T-cell (primary cell): ENCODE results near the gene CYSTM1. TPM values are rescaled to one million over a fixed set of nuclear protein-coding genes. Genes with fewer than 3 reads are reported as not detected.
"Not testable (repeated sequence)": the region's sequence is repeated elsewhere in the genome, so short reads cannot be mapped to it uniquely, and the experiment has no call there.

Source experiments
- ATAC-seq, 4 experiments: fragments of 200-7000 bp in 3 of 4; fragments of 150-1000 bp in 1 of 4; cut with Tn5 transposase; replicated peaks in 1 of 4; 1 replicate in 3 of 4; 2 replicates in 1 of 4; pipeline ENCODE4 v1.10.0; 2021; ENCODE audit warnings: moderate library complexity in 3 of 4, mild to moderate bottlenecking in 2 of 4, moderate number of reproducible peaks in 1 of 4
- CTCF ChIA-PET, 2 donors: fragments of 300-600 bp; sonication (Branson Sonifier 250); formaldehyde crosslinking; loops; one replicate each; lab custom pipeline; 2022; ENCODE audit warnings: antibody characterized with exemption in 2 of 2; lab: Charles Lee
- POLR2A ChIA-PET, 2 donors: fragments of 300-600 bp; sonication (Branson Sonifier 250); formaldehyde crosslinking; loops; one replicate each; lab custom pipeline; 2022; ENCODE audit warnings: antibody characterized with exemption in 2 of 2; lab: Charles Lee
- DNase-seq, 35 experiments: peaks; one replicate each; pipeline versions ENCODE4 v3.0.0 to v3.0.0-alpha.2; 2013 to 2023
- H3K27ac ChIP-seq: one replicate; pipeline ENCODE4 v1.5.1; 2013; ENCODE audit warnings: low read length
- H3K27me3 ChIP-seq, 2 experiments: replicated peaks in 1 of 2; 1 replicate in 1 of 2; 2 replicates in 1 of 2; pipeline versions ENCODE4 v1.6.1 to v1.7.0; 2013; ENCODE audit warnings: low read length in 1 of 2, mixed read lengths in 1 of 2; ENCODE audit not compliant: control insufficient read depth in 2 of 2, insufficient read depth in 2 of 2; ENCODE audit errors: extremely low read depth in 1 of 2
- H3K36me3 ChIP-seq, 2 donors: 1 replicate in 1 of 2; 2 replicates in 1 of 2; pipeline versions ENCODE4 v1.6.1 to v1.7.0; 2013; ENCODE audit warnings: low read length in 1 of 2; ENCODE audit not compliant: control insufficient read depth in 2 of 2, insufficient read depth in 1 of 2; ENCODE audit errors: extremely low read depth in 1 of 2
- H3K4me1 ChIP-seq, 2 experiments: 1 replicate in 1 of 2; 2 replicates in 1 of 2; pipeline versions ENCODE4 v1.6.1 to v1.7.0; 2013; ENCODE audit warnings: low read length in 2 of 2, mixed read lengths in 1 of 2; ENCODE audit not compliant: insufficient read depth in 2 of 2, control insufficient read depth in 1 of 2; ENCODE audit errors: extremely low read depth in 1 of 2
- H3K4me3 ChIP-seq, 2 donors: 1 replicate in 1 of 2; 2 replicates in 1 of 2; pipeline versions ENCODE4 v1.5.1 to v1.7.0; 2013; ENCODE audit warnings: mild to moderate bottlenecking in 2 of 2, low read length in 1 of 2, moderate library complexity in 1 of 2; ENCODE audit not compliant: control insufficient read depth in 1 of 2; ENCODE audit errors: extremely low read depth in 1 of 2
- H3K9me3 ChIP-seq: 2 replicates; pipeline ENCODE4 v1.7.0; 2013
- H3K27ac Mint-ChIP-seq, 2 donors: one replicate each; pipeline ENCODE4 v1.8.0; 2020 to 2021; ENCODE audit warnings: mild to moderate bottlenecking in 2 of 2, mixed read lengths in 2 of 2
- H3K27me3 Mint-ChIP-seq, 2 donors: one replicate each; pipeline ENCODE4 v1.8.0; 2021 to 2022; ENCODE audit warnings: mixed read lengths in 2 of 2
- H3K36me3 Mint-ChIP-seq: one replicate; pipeline ENCODE4 v1.8.0; 2021; ENCODE audit warnings: mixed read lengths
- H3K4me1 Mint-ChIP-seq, 3 donors: one replicate each; pipeline ENCODE4 v1.8.0; 2020 to 2022; ENCODE audit warnings: mixed read lengths in 3 of 3, mild to moderate bottlenecking in 1 of 3
- H3K4me3 Mint-ChIP-seq, 3 donors: one replicate each; pipeline ENCODE4 v1.8.0; 2020 to 2022; ENCODE audit warnings: mild to moderate bottlenecking in 3 of 3, mixed read lengths in 3 of 3, moderate library complexity in 3 of 3
- H3K9me3 Mint-ChIP-seq, 3 donors: one replicate each; pipeline ENCODE4 v1.8.0; 2020 to 2022; ENCODE audit warnings: mixed read lengths in 3 of 3
- WGBS: methylation state at CpG from one replicate; pipeline ENCODE4 v1.1.5; 2013; ENCODE audit warnings: missing lambda C conversion rate; ENCODE audit not compliant: insufficient coverage; 5-methylcytosine and 5-hydroxymethylcytosine counted together
- total RNA-seq, 35 experiments: library from RNA in 6 of 35; stranded (reverse) in 6 of 35; fragments of 120-200 nt in 1 of 35; gene quantifications; one replicate each; pipeline versions ENCODE4 v1.2.1 to v1.2.4 and lab custom pipeline; 2013 to 2026

The CYSTM1 gene
- total RNA-seq, 5 donors from 2014 or later (not counting 1 experiment from before 2014, with no cell fraction given): 1.9 to 6.0 (median 5.0) TPM

DNA sequence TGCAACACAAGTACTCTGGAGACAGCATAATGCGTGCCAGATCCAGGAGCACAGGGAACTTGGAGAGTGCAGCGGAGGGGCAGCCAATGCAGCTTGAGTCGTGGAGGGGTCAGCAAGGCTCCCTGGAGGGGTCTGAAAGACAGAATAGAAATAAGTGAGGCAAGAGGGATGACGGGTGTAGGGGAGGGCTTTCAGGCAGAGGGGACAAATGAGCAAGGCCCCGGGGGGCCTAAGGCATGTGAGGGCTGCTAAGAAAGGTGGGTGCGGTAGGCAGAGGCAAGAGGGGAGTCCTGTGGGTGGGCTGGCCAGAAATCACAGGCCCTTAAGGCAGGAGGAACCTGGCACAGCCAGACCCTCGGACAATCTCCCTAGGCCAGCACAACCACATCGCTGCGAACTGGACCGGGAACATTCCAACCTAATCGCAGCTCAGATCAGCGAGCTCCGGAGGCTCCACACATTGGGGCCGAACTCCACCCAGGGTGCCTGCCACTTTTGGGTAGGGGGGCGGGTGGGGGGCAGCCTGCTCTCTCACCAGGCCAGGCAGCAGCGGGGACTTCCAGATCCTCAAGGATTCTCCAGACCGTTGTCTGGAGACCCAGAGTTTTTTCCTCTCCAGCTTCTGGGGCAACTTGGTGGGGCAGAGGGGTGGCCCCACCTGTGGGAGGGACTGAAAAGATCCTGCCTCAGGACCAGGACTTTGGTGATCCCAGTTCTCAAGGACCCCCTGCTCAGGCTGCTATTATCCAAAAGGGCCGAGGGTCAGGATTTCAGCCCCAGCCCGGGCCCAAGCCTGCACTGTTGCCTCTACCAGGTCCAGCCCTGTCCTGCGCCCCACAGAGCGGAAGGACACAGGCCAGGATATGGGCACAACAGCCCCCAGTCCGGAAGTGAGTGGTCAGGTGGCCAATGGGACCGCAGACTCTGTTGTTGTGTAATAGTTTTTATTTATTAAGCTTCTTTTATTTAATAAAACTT is 22.7 kb upstream of the CYSTM1 start:
- Mint-ChIP-seq H3K4me3 (no peak overlapping the region), H3K27ac (no peak overlapping the region), H3K4me1 (peaks cover 7 to 19% (median 11%) of the 10 kb centered on the region in 3 donors), H3K9me3 (no peaks in the 10 kb centered on the region), H3K36me3 (no peaks in the 10 kb centered on the region), H3K27me3 (peaks cover 0 to 4% of the 10 kb centered on the region in 2 donors)
- peaks cover 8 to 9% of the 10 kb centered on the region in 2 experiments for H3K27me3 ChIP-seq
- peaks cover 2 to 6% of the 10 kb centered on the region in 2 experiments for H3K4me1 ChIP-seq
- ChIA-PET CTCF (interaction anchor here (0.6 to 1.4 kb wide), 6 partner anchors 8 to 1825 kb away, joined by 4 to 8 read pairs (median 4); no protein-coding TSS in a partner anchor), POLR2A (interaction anchor here (0.5 to 0.6 kb wide), 3 partner anchors 37 to 95 kb away, joined by 4 to 6 read pairs (median 6); no protein-coding TSS in a partner anchor)
- ATAC-seq (no peak), DNase-seq (no peak)
- no peak overlapping the region for H3K27ac ChIP-seq
- no peaks in the 10 kb centered on the region for H3K9me3 ChIP-seq
- no peaks in the 10 kb centered on the region for H3K36me3 ChIP-seq
- WGBS: 84% methylated on average over 14 of the region's 23 CpGs
- no peak overlapping the region for H3K4me3 ChIP-seq

DNA sequence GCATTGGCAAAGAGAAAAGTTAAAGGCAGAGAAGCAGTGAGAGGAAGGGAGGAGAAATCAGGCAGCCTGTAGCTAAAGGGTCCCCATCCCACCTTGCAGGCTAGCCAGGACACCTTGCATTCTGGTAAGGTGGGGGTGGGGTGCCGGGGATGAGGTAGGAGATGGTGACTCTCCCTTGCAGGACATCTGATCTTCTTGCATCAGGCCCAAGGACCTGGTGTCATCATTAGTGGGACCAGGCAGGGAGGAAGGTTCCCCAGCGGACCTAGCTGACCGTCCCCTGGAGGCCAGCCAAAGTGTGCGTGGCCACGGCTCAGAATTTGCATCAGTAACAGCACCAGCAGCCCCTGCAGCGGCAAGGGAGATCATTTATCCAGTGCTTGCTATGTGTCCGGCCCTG is 21.7 kb upstream of the CYSTM1 start:
- no peak for DNase-seq

DNA sequence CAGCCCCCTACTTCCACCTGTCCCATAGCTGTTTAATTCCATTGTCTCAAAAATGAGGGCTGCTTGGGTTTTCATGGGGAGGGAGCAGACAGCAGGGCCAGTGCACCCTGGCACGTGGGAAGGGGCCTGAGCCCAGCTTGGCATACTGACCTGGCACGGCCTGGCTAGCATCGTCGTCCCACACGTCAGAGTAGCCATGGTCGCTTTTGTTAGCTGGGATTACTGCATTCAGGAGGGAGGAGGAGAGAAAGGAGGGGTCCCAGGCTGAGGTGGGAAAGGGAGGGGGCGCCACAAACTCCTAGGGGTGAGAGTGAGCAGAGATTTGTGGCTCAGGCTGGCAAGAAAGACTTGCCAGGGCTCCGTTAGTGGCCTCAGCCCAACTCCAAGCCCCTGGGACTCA is 21.1 kb upstream of the CYSTM1 start:
- Histone ChIP-seq H3K27ac (no peak overlapping the region), H3K27me3 (peaks cover 0 to 5% of the 10 kb centered on the region in 2 experiments), H3K4me3 (no peak overlapping the region), H3K4me1 (peaks cover 2 to 10% of the 10 kb centered on the region in 2 experiments), H3K36me3 (no peaks in the 10 kb centered on the region), H3K9me3 (no peaks in the 10 kb centered on the region)
- Mint-ChIP-seq H3K9me3 (no peaks in the 10 kb centered on the region), H3K27me3 (no peaks in the 10 kb centered on the region), H3K4me1 (peaks cover 8 to 11% (median 9%) of the 10 kb centered on the region in 3 donors), H3K36me3 (no peaks in the 10 kb centered on the region), H3K27ac (no peak overlapping the region), H3K4me3 (no peak overlapping the region)
- POLR2A ChIA-PET: interaction anchor here in 1 of 2 donors (0.5 to 0.6 kb wide), 2 partner anchors 227 to 249 kb away, joined by 4 to 6 read pairs; no protein-coding TSS in a partner anchor
- ATAC-seq (no peak), DNase-seq (no peak)
- WGBS: 64% methylated on average over 7 of the region's 8 CpGs
- CTCF ChIA-PET: interaction anchor here in 1 of 2 donors (0.6 to 1.0 kb wide), 3 partner anchors 9 to 81 kb away, joined by 3 to 9 read pairs (median 5); no protein-coding TSS in a partner anchor

More for the DNA sequence above, 21.7 kb upstream of the CYSTM1 start:
- no peaks in the 10 kb centered on the region for H3K36me3 Mint-ChIP-seq
- no peaks in the 10 kb centered on the region for H3K36me3 ChIP-seq
- H3K4me3 Mint-ChIP-seq: no peak overlapping the region
- ChIA-PET POLR2A (interaction anchor here (0.5 to 0.6 kb wide), 2 partner anchors 57 to 94 kb away, joined by 6 read pairs; no protein-coding TSS in a partner anchor), CTCF (interaction anchor here (0.6 to 1.4 kb wide), 5 partner anchors 9 to 1826 kb away, joined by 4 to 8 read pairs (median 5); no protein-coding TSS in a partner anchor)
- 77% methylated on average over 7 of the region's 7 CpGs for WGBS
- H3K27ac Mint-ChIP-seq: no peak overlapping the region
- H3K9me3 ChIP-seq: no peaks in the 10 kb centered on the region
- H3K27me3 Mint-ChIP-seq: no peaks in the 10 kb centered on the region
- H3K27me3 ChIP-seq: peaks cover 2 to 5% of the 10 kb centered on the region in 2 experiments
- H3K27ac ChIP-seq: no peak overlapping the region
- peaks cover 2 to 10% of the 10 kb centered on the region in 2 experiments for H3K4me1 ChIP-seq
- H3K9me3 Mint-ChIP-seq: no peaks in the 10 kb centered on the region
- no peak for ATAC-seq
- H3K4me1 Mint-ChIP-seq: peaks cover 8 to 14% (median 11%) of the 10 kb centered on the region in 3 donors
- H3K4me3 ChIP-seq: no peak overlapping the region

DNA sequence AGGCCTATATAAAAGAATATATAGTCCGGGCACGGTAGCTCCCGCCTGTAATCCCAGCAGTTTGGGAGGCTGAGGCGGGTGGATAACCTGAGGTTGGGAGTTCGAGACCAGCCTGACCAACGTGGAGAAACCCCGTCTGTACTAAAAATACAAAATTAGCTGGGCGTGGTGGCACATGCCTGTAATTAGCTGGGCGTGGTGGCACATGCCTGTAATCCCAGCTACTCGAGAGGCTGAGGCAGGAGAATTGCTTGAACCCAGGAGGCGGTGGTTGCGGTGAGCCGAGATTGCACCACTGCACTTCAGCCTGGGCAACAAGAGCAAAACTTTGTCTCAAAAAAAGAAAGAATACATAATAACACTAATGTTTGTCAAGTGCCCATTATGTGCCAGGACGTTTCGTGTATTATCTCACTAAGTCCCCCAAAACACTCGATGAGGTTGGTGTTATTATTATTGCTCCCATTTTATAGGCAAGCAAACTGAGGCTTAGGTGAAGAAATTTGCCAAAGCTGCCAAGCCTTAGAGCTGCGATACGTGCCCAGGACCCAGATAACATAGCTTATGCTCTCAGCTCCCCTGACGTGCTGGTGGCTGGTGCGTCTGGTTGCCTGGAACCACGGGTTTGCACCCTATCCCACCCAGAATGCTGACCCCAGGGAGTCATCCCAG is 20.1 kb upstream of the CYSTM1 start:
- H3K36me3 ChIP-seq, H3K9me3 Mint-ChIP-seq, ATAC-seq, H3K4me3 ChIP-seq, H3K36me3 Mint-ChIP-seq, H3K4me3 Mint-ChIP-seq, H3K27me3 Mint-ChIP-seq, H3K27me3 ChIP-seq, H3K9me3 ChIP-seq, POLR2A ChIA-PET, H3K27ac ChIP-seq, H3K27ac Mint-ChIP-seq, DNase-seq: not testable (repeated sequence)
- peaks cover 8 to 11% (median 9%) of the 10 kb centered on the region in 3 donors for H3K4me1 Mint-ChIP-seq
- CTCF ChIA-PET: interaction anchor here (0.6 to 1.1 kb wide), 9 partner anchors 10 to 184 kb away, joined by 3 to 9 read pairs (median 3); no protein-coding TSS in a partner anchor
- 88% methylated on average over 10 of the region's 21 CpGs for WGBS
- H3K4me1 ChIP-seq: peaks cover 2 to 10% of the 10 kb centered on the region in 2 experiments

DNA sequence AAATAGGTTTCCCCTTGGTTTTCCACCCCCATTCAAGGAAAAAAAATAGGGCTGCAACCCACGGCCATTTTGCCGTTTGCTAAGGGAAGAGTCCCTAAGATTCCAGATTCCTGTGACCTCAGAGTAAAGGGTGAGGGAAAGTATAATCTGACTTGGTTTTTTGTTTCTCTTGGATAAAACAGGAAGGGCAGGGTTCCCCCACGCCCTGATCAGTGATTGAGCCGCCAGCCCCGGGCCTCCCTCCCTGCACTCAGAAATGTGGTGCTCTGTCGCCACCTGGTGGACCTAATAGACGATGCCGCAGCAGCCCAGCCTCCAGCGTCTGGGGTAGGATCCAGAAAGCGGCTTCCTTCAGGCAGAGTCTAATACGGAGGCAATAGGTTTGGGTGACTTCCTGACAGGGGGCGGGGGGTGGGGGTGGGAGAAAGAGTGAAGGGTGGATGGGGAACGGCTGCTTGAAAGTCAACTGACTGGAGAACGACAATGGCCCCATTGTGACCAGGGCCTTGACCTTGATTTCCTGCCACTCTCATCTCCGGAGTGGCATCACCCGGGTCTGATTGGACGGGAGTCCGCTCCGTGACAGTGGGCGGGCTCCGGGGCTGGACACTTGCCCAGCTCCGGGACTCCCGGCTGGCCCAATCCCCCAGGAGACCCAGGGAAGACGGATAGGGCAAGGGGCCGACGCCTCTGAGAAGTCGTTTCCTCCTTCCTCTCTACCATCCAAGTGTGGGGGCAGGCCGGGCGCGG is 17.8 kb upstream of the CYSTM1 start:
- peaks cover 0 to 2% of the 10 kb centered on the region in 2 experiments for H3K27me3 ChIP-seq
- no peaks in the 10 kb centered on the region for H3K9me3 ChIP-seq
- no peaks in the 10 kb centered on the region for H3K36me3 ChIP-seq
- DNase-seq: peak; percentile 63 to 93 (median 82)
- peak overlapping the region in 1 of 2 donors; percentile 4 for H3K4me3 ChIP-seq
- ATAC-seq: peak; percentile 97 to 100 (median 99)
- no peaks in the 10 kb centered on the region for H3K9me3 Mint-ChIP-seq
- H3K4me1 ChIP-seq: peaks cover 2 to 10% of the 10 kb centered on the region in 2 experiments
- H3K27ac Mint-ChIP-seq: no peak overlapping the region
- peaks cover 0 to under 1% of the 10 kb centered on the region in 2 donors for H3K27me3 Mint-ChIP-seq
- ChIA-PET POLR2A (no interaction called here), CTCF (interaction anchor here (0.6 to 1.4 kb wide), 3 partner anchors 35 to 87 kb away, joined by 4 to 8 read pairs (median 4); no protein-coding TSS in a partner anchor)
- H3K4me3 Mint-ChIP-seq: peak overlapping the region in 2 of 3 donors; percentile 14 to 43
- no peaks in the 10 kb centered on the region for H3K36me3 Mint-ChIP-seq
- WGBS: 9% methylated on average over 23 of the region's 30 CpGs
- no peak overlapping the region for H3K27ac ChIP-seq
- H3K4me1 Mint-ChIP-seq: peaks cover 6 to 11% (median 8%) of the 10 kb centered on the region in 3 donors
